H9 (cell line): ENCODE measurements around the gene ZNF444. TPM values are rescaled to one million over a fixed set of nuclear protein-coding genes. Genes with fewer than 3 reads are reported as not detected.

ENCODE experiments used
- DNase-seq: peaks from one replicate; pipeline ENCODE4 v3.0.0-alpha.2; 2017
- H2AFZ ChIP-seq: one replicate; pipeline ENCODE4 v1.6.1; 2013; ENCODE audit warnings: mild to moderate bottlenecking, low read length, control low read depth, moderate library complexity
- H2AK5ac ChIP-seq: 2 replicates; pipeline ENCODE4 v1.6.1; 2013; ENCODE audit warnings: low read length, control low read depth, mixed read lengths; ENCODE audit not compliant: insufficient read length
- H2BK120ac ChIP-seq: one replicate; pipeline ENCODE4 v1.6.1; 2013; ENCODE audit warnings: low read depth, mild to moderate bottlenecking, low read length, control low read depth, inconsistent platforms; ENCODE audit not compliant: poor library complexity, severe bottlenecking
- H2BK12ac ChIP-seq: 2 replicates; pipeline ENCODE4 v1.6.1; 2013; ENCODE audit warnings: low read length, control low read depth, mixed read lengths, low read depth; ENCODE audit not compliant: insufficient read length
- H2BK15ac ChIP-seq: 2 replicates; pipeline ENCODE4 v1.6.1; 2013; ENCODE audit warnings: low read depth, low read length, control low read depth
- H2BK20ac ChIP-seq: one replicate; pipeline ENCODE4 v1.6.1; 2013; ENCODE audit warnings: low read depth, mild to moderate bottlenecking, low read length, control low read depth, inconsistent platforms; ENCODE audit not compliant: poor library complexity, severe bottlenecking
- H2BK5ac ChIP-seq: 2 replicates; pipeline ENCODE4 v1.6.1; 2013; ENCODE audit warnings: low read length, control low read depth, mixed read lengths; ENCODE audit not compliant: insufficient read length
- H3K14ac ChIP-seq: 2 replicates; pipeline ENCODE4 v1.6.1; 2013; ENCODE audit warnings: low read length, control low read depth; ENCODE audit not compliant: insufficient read depth
- H3K18ac ChIP-seq: 2 replicates; pipeline ENCODE4 v1.6.1; 2013; ENCODE audit warnings: low read depth, mild to moderate bottlenecking, mixed read lengths, low read length, control low read depth; ENCODE audit not compliant: insufficient read length
- H3K23ac ChIP-seq: 2 replicates; pipeline ENCODE4 v1.6.1; 2013; ENCODE audit warnings: low read length, control low read depth, mixed read lengths, low read depth; ENCODE audit not compliant: insufficient read length
- H3K23me2 ChIP-seq: 2 replicates; pipeline ENCODE4 v1.6.1; 2013; ENCODE audit warnings: low read depth, mild to moderate bottlenecking, mixed read lengths, low read length, control low read depth; ENCODE audit not compliant: insufficient read length, poor library complexity, severe bottlenecking
- H3K27ac ChIP-seq: 2 replicates; pipeline ENCODE4 v1.5.1; 2013; ENCODE audit warnings: low read length, control low read depth, mixed read lengths, low read depth; ENCODE audit not compliant: insufficient read length
- H3K27me3 ChIP-seq: 2 replicates; pipeline ENCODE4 v1.6.1; 2013; ENCODE audit warnings: low read length, control low read depth, inconsistent platforms; ENCODE audit not compliant: insufficient read depth
- H3K4ac ChIP-seq: 2 replicates; pipeline ENCODE4 v1.6.1; 2013; ENCODE audit warnings: low read depth, mild to moderate bottlenecking, control low read depth, inconsistent platforms, low read length, moderate library complexity
- H3K4me1 ChIP-seq: 2 replicates; pipeline ENCODE4 v1.6.1; 2013; ENCODE audit warnings: low read length, control low read depth, inconsistent platforms; ENCODE audit not compliant: insufficient read depth
- H3K4me2 ChIP-seq: 2 replicates; pipeline ENCODE4 v1.6.1; 2013; ENCODE audit warnings: low read length, control low read depth, mixed read lengths; ENCODE audit not compliant: insufficient read length, insufficient read depth
- H3K56ac ChIP-seq: 2 replicates; pipeline ENCODE4 v1.6.1; 2013; ENCODE audit warnings: low read depth, mild to moderate bottlenecking, mixed read lengths, low read length, control low read depth; ENCODE audit not compliant: insufficient read length
- H3K79me1 ChIP-seq: 2 replicates; pipeline ENCODE4 v1.6.1; 2013; ENCODE audit warnings: low read depth, mild to moderate bottlenecking, moderate library complexity, low read length, control low read depth, inconsistent platforms; ENCODE audit not compliant: insufficient read depth, poor library complexity, severe bottlenecking
- H3K79me2 ChIP-seq: 2 replicates; pipeline ENCODE4 v1.6.1; 2013; ENCODE audit warnings: low read length, control low read depth, inconsistent platforms; ENCODE audit not compliant: insufficient read depth
- H3K9ac ChIP-seq: 2 replicates; pipeline ENCODE4 v1.6.1; 2013; ENCODE audit warnings: low read length, control low read depth, mixed read lengths; ENCODE audit not compliant: insufficient read length; ENCODE audit errors: extremely low read depth
- H3K9me3 ChIP-seq: one replicate; pipeline ENCODE4 v1.6.1; 2013; ENCODE audit warnings: low read depth, low read length, inconsistent platforms; ENCODE audit not compliant: control insufficient read depth
- H3T11ph ChIP-seq: one replicate; pipeline ENCODE4 v1.6.1; 2013; ENCODE audit warnings: mild to moderate bottlenecking, low read length, control low read depth, inconsistent platforms
- H4K20me1 ChIP-seq: one replicate; pipeline ENCODE4 v1.6.1; 2013; ENCODE audit not compliant: control insufficient read depth, insufficient read length, insufficient read depth
- H4K5ac ChIP-seq: 2 replicates; pipeline ENCODE4 v1.6.1; 2013; ENCODE audit warnings: low read depth, mild to moderate bottlenecking, mixed read lengths, low read length, control low read depth; ENCODE audit not compliant: insufficient read length
- H4K8ac ChIP-seq: replicated peaks from 2 replicates; pipeline ENCODE4 v1.6.1; 2013; ENCODE audit warnings: low read length, control low read depth, mixed read lengths, low read depth; ENCODE audit not compliant: insufficient read length
- H4K91ac ChIP-seq: 2 replicates; pipeline ENCODE4 v1.6.1; 2013; ENCODE audit warnings: low read depth, mild to moderate bottlenecking, moderate library complexity, mixed read lengths, low read length, control low read depth; ENCODE audit not compliant: insufficient read length
- H3K27ac Mint-ChIP-seq, 3 experiments: 2 replicates in 2 of 3; 3 replicates in 1 of 3; pipeline ENCODE4 v1.8.0; 2020 to 2021; ENCODE audit warnings: mixed read lengths in 3 of 3, mild to moderate bottlenecking in 1 of 3, moderate library complexity in 1 of 3
- H3K27me3 Mint-ChIP-seq: 2 replicates; pipeline ENCODE4 v1.8.0; 2021; ENCODE audit warnings: low read depth, mild to moderate bottlenecking, moderate library complexity, mixed read lengths
- H3K36me3 Mint-ChIP-seq, 3 experiments: 2 replicates in 2 of 3; 3 replicates in 1 of 3; pipeline ENCODE4 v1.8.0; 2020 to 2021; ENCODE audit warnings: low read depth in 3 of 3, mixed read lengths in 3 of 3; ENCODE audit not compliant: insufficient read depth in 1 of 3
- H3K4me1 Mint-ChIP-seq, 2 experiments: 2 replicates each; pipeline ENCODE4 v1.8.0; 2020; ENCODE audit warnings: mixed read lengths in 2 of 2
- H3K4me3 Mint-ChIP-seq, 2 experiments: 2 replicates in 1 of 2; 3 replicates in 1 of 2; pipeline ENCODE4 v1.8.0; 2020 to 2021; ENCODE audit warnings: mild to moderate bottlenecking in 2 of 2, mixed read lengths in 2 of 2, moderate library complexity in 1 of 2
- H3K9me3 Mint-ChIP-seq, 2 experiments: 2 replicates in 1 of 2; 3 replicates in 1 of 2; pipeline ENCODE4 v1.8.0; 2020; ENCODE audit warnings: mild to moderate bottlenecking in 2 of 2, mixed read lengths in 2 of 2, moderate library complexity in 1 of 2
- CTCF ChIP-seq: fragments of 200-600 bp; sonication (generic); conservative IDR thresholded peaks from 3 replicates; pipeline ENCODE4 v1.8.0; 2021; ENCODE audit warnings: antibody characterized with exemption, mild to moderate bottlenecking
- WGBS: extraction: QIAGEN DNeasy Blood & Tissue Kit; methylation state at CpG from one replicate; pipeline ENCODE4 v1.1.7; 2013; ENCODE audit warnings: missing lambda C conversion rate, low lambda C conversion rate, mixed read lengths; ENCODE audit not compliant: insufficient read length; ENCODE audit errors: extremely low coverage; 5-methylcytosine and 5-hydroxymethylcytosine counted together
- total RNA-seq: library from RNA; stranded (reverse); gene quantifications from 2 replicates; pipeline ENCODE4 v1.2.1, GENCODE V29; 2021

Gene ZNF444
- total RNA-seq, 1 experiment from 2014 or later = 49.7 TPM

- H2AFZ ChIP-seq = no peak overlapping the region
- no peak overlapping the region for H2BK15ac ChIP-seq
- H3K27ac ChIP-seq = no peak overlapping the region
- H2BK20ac ChIP-seq = no peak overlapping the region
- H3K4me3 Mint-ChIP-seq = no peak overlapping the region
- H3K4me1 ChIP-seq = peaks cover 2% of the 10 kb centered on the region; the same call in 1 of the 2 replicates
- DNase-seq = no peak
- peaks cover 6% of the 10 kb centered on the region for H4K20me1 ChIP-seq
- H3K23ac ChIP-seq = no peak overlapping the region
- H2AK5ac ChIP-seq = no peak overlapping the region
- TF ChIP-seq CTCF = no peak
- H3K9ac ChIP-seq = no peak overlapping the region
- no peaks in the 10 kb centered on the region for H3K27me3 ChIP-seq
- no peak overlapping the region for H3K27ac Mint-ChIP-seq
- H3K56ac ChIP-seq = no peak overlapping the region
- H3K4me2 ChIP-seq = no peak overlapping the region
- H3T11ph ChIP-seq = no peak overlapping the region
- H3K18ac ChIP-seq = no peak overlapping the region
- no peaks in the 10 kb centered on the region; a peak in 1 of 5 replicates for H3K9me3 Mint-ChIP-seq
- H2BK5ac ChIP-seq = no peak overlapping the region
- no peaks in the 10 kb centered on the region for H3K79me1 ChIP-seq
- H3K4ac ChIP-seq = no peak overlapping the region
- peaks cover 3% of the 10 kb centered on the region; the same call in 1 of the 2 replicates for H3K79me2 ChIP-seq
- H2BK120ac ChIP-seq = no peak overlapping the region
- H3K4me1 Mint-ChIP-seq = peaks cover 20 to 21% of the 10 kb centered on the region in 2 experiments
- no peak overlapping the region for H2BK12ac ChIP-seq
- no peak overlapping the region for H4K91ac ChIP-seq
- H4K8ac ChIP-seq = no peak overlapping the region
- WGBS = no CpG with 5 or more reads among the region's 11 CpGs
- no peaks in the 10 kb centered on the region for H3K27me3 Mint-ChIP-seq
- H3K23me2 ChIP-seq = no peaks in the 10 kb centered on the region
- H3K14ac ChIP-seq = no peak overlapping the region
- H4K5ac ChIP-seq = no peak overlapping the region
- peaks cover 22 to 40% (median 39%) of the 10 kb centered on the region in 3 experiments for H3K36me3 Mint-ChIP-seq
- H3K9me3 ChIP-seq = no peaks in the 10 kb centered on the region
Measured at GRCh38 chr19:56150358-56150757, 9.3 kb downstream of the ZNF444 start.
